SKM-1 treated with dmso at 0.1 percent for 144 hours (cell line): Measurements from ENCODE around the gene AGBL1.
"Not testable (repeated sequence)": the region's sequence is repeated elsewhere in the genome, so short reads cannot be mapped to it uniquely, and the experiment has no call there.

Experiments used
- DNase-seq: peaks from one replicate; lab custom pipeline; 2025; ENCODE audit not compliant: unreplicated experiment; lab: John Stamatoyannopoulos, UW

AGBL1 gene

GRCh38 chr15:86392874-86393273 is 313.2 kb downstream of the AGBL1 start:
- no peak for DNase-seq

- DNase-seq: no peak
These were observed 315.2 kb downstream of the AGBL1 start for GRCh38 chr15:86394866-86395265.

- DNase-seq: no peak
These were observed 319.6 kb downstream of the AGBL1 start for GRCh38 chr15:86399041-86399954.

GRCh38 chr15:86403221-86403620 is 323.6 kb downstream of the AGBL1 start:
- DNase-seq: no peak

- no peak for DNase-seq
These were observed 324.4 kb downstream of the AGBL1 start for GRCh38 chr15:86403914-86404583.

- DNase-seq: no peak
These were observed 328.6 kb downstream of the AGBL1 start for GRCh38 chr15:86408261-86408660.

GRCh38 chr15:86411916-86412315 is 332.2 kb downstream of the AGBL1 start:
- DNase-seq: no peak

GRCh38 chr15:86413191-86413590 is 333.5 kb downstream of the AGBL1 start:
- DNase-seq: no peak

- no peak for DNase-seq
These were observed 346.1 kb downstream of the AGBL1 start for GRCh38 chr15:86425746-86426145.

GRCh38 chr15:86432861-86433260 is 353.2 kb downstream of the AGBL1 start:
- no peak for DNase-seq

GRCh38 chr15:86433983-86434382 is 354.3 kb downstream of the AGBL1 start:
- DNase-seq: no peak

- no peak for DNase-seq
These were observed 359.9 kb downstream of the AGBL1 start for GRCh38 chr15:86439614-86440013.

GRCh38 chr15:86444527-86444926 is 364.9 kb downstream of the AGBL1 start:
- no peak for DNase-seq

- DNase-seq: no peak
These were observed 366.0 kb downstream of the AGBL1 start for GRCh38 chr15:86445579-86446252.

- no peak for DNase-seq
These were observed 366.6 kb downstream of the AGBL1 start for GRCh38 chr15:86446253-86446640.

- not testable (repeated sequence) for DNase-seq
These were observed 385.9 kb downstream of the AGBL1 start for GRCh38 chr15:86465470-86466039.

- no peak for DNase-seq
These were observed 402.0 kb downstream of the AGBL1 start for GRCh38 chr15:86481720-86482119.

GRCh38 chr15:86483936-86484335 is 404.3 kb downstream of the AGBL1 start:
- DNase-seq: peak; percentile 12

- DNase-seq: no peak
These were observed 408.4 kb downstream of the AGBL1 start for GRCh38 chr15:86488046-86488445.

GRCh38 chr15:86489981-86490380 is 410.3 kb downstream of the AGBL1 start:
- no peak for DNase-seq

- no peak for DNase-seq
These were observed 411.4 kb downstream of the AGBL1 start for GRCh38 chr15:86491118-86491517.
